Activated CD4-positive, CD25-positive, alpha-beta regulatory T cell treated with anti-CD3 and anti-CD28 coated beads, Interleukin-2, amount 50 U/mL, for 72 hours (primary cell): Measurements from ENCODE around the gene UGT1A6.
A peak's percentile ranks its signal among the peaks of the same experiment; 100 is the strongest.

Experiments
- DNase-seq: peaks from one replicate; pipeline ENCODE4 v3.0.0; 2021

The UGT1A6 gene

DNA sequence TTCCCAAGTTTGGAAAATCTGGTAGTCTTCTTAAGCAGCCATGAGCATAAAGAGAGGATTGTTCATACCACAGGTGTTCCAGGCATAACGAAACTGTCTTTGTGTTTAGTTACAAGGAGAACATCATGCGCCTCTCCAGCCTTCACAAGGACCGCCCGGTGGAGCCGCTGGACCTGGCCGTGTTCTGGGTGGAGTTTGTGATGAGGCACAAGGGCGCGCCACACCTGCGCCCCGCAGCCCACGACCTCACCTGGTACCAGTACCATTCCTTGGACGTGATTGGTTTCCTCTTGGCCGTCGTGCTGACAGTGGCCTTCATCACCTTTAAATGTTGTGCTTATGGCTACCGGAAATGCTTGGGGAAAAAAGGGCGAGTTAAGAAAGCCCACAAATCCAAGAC is 79.5 kb downstream of the UGT1A6 start:
- DNase-seq: no peak

DNA sequence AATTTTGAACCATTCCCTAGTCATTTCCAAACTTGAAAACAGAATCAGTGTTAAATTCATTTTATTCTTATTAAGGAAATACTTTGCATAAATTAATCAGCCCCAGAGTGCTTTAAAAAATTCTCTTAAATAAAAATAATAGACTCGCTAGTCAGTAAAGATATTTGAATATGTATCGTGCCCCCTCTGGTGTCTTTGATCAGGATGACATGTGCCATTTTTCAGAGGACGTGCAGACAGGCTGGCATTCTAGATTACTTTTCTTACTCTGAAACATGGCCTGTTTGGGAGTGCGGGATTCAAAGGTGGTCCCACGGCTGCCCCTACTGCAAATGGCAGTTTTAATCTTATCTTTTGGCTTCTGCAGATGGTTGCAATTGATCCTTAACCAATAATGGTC is 79.9 kb downstream of the UGT1A6 start:
- no peak for DNase-seq

DNA sequence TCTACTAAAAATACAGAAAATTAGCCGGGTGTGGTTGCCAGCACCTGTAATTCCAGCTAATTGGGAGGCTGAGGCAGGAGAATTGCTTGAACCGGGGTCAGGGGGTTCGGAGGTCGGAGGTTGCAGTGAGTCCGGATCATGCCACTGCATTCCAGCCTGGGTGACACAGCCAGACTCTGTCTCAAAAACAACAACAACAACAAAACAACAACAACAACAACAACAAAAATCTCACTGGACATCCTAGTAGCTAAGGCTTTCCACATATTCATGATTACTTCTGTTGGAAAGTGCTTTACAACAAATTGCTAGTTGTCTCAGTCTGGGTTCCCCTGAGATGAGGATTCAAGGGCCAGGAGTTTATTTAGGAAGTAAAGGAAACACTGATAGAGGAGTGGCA is 81.2 kb downstream of the UGT1A6 start:
- DNase-seq: no peak

- DNase-seq: no peak
These were observed 82.7 kb downstream of the UGT1A6 start for GRCh38 chr2:233775414-233775813.

DNA sequence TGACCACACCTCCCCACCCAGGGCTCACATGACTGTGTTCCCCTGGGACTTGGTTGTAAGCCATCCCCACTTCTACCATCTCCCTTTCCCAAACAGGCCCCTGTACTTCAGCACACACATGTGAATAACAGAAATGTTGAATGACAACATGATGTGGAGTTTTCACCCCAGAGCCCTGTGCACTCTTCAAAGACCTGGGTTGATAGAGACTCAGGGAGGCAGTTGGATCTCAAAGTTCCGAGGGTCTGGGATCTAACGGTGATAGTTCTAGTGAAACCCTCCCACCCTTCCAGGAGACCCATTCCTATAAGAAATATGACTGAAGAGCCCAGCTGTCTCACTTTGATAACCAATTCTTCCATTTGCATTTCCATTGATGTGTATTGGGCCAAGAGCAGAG is 85.3 kb downstream of the UGT1A6 start, which contains the start of gene MROH2A:
Gene MROH2A (plus strand): TSS at position 301 of the 400 bp plus-strand sequence. CDS start 1,029 bp downstream, outside the sequence.
- DNase-seq: no peak

GRCh38 chr2:233779722-233780121 is 87.0 kb downstream of the UGT1A6 start:
- DNase-seq: no peak

DNA sequence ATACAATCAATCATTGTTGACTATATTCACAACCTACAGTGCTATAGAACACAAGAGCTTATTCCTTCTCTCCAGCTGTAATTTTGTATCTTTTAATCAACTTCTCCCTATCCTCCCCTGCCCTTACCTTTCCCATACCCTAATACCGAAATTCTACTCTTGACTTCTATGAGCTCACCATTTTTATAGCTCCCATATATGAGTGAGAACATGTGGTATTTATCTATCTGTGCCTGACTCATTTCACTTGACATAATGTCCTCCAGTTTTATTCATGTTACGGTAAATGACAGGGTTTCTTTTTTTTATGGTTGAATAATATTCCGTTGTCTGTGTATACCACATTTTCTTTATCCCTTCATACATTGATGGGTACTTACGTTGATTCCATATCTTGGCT is 88.1 kb downstream of the UGT1A6 start:
- DNase-seq: no peak

DNA sequence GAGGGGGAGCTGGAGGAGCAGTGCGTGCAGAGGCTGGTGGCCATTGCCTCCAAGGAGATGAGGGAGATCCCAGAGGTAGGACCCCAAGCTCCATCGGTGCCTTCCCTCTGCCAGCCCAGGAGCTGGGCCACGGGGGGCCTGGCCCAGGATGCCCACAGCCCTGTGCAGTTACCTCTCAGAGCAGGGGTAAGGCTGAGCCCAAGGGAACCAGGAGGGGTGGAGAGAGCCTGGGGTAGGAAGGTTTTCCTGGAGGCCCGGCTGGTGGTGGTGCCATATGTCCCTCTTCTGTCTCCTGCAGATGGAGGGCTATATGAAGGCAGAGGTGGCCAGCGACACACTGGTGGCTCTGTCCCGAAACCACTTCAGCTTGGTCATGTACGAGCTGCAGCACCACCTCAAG is 96.9 kb downstream of the UGT1A6 start:
- peak; percentile 6 for DNase-seq

GRCh38 chr2:233791151-233791882 is 98.6 kb downstream of the UGT1A6 start:
- peak; percentile 17 for DNase-seq

- DNase-seq: peak; percentile 11
These were observed 99.2 kb downstream of the UGT1A6 start for GRCh38 chr2:233791883-233792329.

GRCh38 chr2:233792720-233793119 is 100.0 kb downstream of the UGT1A6 start:
- no peak for DNase-seq

GRCh38 chr2:233793465-233794127 is 100.9 kb downstream of the UGT1A6 start:
- DNase-seq: peak; percentile 20

DNA sequence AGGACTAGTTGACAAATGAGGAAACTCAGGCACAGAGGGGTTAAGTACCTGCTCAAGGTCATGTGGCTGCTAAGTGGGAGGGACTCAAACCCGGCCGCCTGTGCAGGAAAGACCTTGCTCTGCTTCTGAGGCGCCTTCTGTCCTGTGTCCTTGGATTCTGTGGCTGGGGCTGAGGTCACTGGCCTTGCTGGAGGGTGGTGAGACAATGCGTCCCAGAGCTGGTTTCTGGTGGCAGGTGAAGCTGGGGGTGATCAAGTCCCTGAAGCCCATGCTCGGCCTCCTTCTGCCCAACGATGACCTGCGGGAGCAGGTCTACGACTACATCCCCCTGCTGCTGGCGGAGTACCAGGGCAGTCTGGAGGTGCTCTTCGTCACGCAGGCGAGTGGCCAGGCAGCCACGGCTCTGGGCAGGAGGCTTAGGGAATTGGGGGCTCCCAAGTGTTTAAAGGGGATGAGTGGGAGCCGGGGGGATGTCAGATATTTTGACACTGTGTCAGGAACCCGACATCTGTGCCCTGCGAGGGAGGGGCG is 101.5 kb downstream of the UGT1A6 start:
- DNase-seq: peak; percentile 29

- peak; percentile 19 for DNase-seq
These were observed 103.1 kb downstream of the UGT1A6 start for GRCh38 chr2:233795735-233796171.

DNA sequence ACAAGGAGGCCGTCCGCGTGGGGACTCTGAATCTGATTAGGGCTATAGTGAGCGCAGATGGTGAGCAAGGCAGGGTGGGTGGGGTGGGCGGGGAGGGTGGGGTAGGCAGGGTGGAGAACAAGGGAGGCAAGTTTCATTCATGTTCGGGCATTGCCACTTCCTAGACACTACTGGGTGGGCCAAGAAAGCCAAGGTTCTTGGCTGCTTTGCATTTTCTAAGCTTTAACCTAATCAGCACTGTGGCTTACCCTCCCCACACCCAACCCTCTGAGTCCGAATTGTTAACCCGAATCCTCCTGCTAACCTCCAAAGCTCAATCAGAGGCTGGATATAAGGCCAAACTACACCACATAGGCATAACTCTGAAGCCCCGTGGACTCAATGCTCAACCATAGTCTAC is 103.6 kb downstream of the UGT1A6 start:
- no peak for DNase-seq

- no peak for DNase-seq
These were observed 105.8 kb downstream of the UGT1A6 start for GRCh38 chr2:233798335-233799086.

DNA sequence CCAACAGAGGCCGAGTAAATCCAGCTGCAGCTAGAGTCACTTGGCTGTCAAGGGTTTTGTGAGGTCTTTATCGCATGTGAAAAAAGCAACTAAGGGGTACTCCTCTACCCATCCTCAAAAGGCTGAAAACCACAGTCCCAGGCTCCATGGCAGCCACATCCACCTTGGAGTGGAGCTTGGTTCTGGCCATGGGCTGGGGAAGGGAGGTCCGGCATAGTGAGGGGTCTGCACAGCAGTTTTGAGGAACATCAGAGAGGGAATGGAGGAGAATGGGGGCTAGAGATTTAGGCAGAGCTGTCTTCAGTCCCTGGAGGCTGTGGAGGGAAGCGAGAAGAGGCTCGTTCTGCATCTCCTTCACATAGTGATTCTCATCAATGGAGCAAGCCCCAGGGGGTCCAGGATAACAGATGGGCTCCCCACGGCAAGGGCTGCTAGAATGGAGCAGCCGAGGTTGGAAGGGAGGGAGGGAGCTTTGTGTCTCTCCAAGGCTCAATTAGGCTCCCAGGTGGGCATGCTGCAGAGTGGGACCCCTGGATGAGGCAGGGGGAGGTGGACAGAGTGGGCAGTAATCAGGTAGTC is 106.5 kb downstream of the UGT1A6 start:
- peak; percentile 6 for DNase-seq

- DNase-seq: no peak
These were observed 107.0 kb downstream of the UGT1A6 start for GRCh38 chr2:233799716-233800115.

DNA sequence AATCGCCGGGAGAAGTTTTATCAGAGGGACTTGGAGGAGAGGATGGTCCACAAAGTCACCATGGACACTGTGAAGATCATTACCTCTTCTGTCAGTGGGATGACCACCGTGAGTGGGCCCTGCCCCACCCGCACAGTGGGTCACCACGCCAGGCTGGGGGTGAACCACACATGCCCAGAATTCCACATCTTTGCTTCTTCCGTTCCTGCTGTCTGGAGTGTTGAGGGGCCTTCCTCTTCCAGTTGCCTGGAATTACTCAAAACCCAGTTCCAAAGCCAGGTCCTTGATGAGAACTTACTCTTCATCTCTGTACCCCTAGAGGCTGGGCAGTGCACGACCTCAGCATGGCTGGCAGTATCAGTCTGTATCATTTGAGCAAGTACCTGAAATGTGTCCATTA is 107.5 kb downstream of the UGT1A6 start:
- no peak for DNase-seq

DNA sequence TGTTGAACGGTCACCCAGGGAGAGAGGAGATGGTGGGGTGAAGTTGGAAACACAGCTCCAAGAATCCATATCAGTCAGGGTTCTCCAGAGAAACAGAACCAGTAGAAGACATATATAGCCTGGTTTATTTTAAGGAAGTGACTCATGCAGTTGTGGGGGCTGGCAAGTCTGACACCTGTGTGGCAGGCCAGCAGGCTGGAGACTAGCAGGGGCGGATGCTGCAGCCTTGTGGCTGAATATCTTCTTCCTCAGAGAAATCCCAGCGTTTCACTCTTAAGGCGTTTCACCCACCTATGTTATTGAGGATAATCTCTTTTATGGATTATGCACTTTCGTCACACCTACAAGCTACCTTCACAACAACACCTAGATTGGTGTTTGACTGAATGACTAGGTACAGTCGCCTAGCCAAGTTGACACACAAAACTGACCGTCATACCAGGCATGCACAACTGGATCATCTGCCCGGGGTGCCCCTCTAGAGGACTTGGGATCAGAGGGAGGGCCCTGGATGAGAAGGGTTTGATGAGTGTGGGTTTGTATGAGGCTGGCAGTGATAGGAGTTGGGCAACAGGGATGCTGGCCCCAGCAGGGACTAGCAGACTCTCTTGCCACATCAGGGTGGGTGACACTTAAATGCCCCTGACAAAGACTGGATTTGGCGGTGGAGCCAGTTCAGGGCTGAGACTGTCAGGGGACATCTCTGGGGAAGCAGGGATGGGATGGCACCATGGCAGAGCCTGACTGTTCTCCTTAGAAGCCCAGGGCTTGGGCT is 108.9 kb downstream of the UGT1A6 start:
- DNase-seq: peak; percentile 19

DNA sequence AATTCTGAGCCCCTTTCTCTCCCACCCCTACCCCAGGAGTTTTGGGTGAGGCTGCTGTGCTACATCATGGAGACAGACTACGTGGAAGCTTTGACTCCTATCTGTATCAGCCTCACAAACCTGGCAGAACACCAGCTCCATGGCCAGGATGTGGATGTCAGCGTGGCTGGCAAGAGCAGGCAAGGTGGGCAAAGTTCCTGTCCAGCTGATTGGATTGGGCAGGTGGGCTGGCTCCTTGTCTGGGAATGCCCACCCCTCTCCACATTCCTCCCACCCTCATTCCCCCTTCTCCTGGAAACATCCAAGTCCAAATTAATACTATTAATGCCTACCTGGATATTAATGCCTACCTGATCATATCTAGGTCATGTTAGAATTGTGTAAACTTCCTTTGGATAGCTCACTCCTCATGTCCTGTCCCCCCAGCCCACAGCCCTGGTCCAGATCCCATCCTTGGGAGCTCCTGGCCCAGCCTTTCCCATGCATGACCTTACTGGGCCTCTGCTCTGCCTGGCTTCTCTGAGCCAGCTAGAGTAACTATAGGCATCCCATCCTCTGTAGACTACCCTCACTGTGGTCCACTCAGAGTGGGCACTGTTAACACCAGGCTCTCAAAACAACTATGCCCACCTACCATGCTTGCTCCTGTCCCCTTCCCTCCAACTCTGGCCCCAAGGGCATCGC is 109.6 kb downstream of the UGT1A6 start:
- DNase-seq: peak; percentile 9
